Ishikawa (cell line): ENCODE results near the gene ADAM11.

Experiments used
- CEBPB ChIP-seq: IDR thresholded peaks from 2 replicates; pipeline ENCODE4 v1.6.1; 2012
- CREB1 ChIP-seq: IDR thresholded peaks from 2 replicates; pipeline ENCODE4 v1.6.1; 2012; ENCODE audit warnings: low read depth
- EGR1 ChIP-seq: IDR thresholded peaks from 2 replicates; pipeline ENCODE4 v1.6.1; 2012
- EP300 ChIP-seq: IDR thresholded peaks from 2 replicates; pipeline ENCODE4 v1.6.1; 2012; ENCODE audit warnings: borderline replicate concordance
- FOXM1 ChIP-seq: IDR thresholded peaks from 2 replicates; pipeline ENCODE4 v1.6.1; 2012; ENCODE audit warnings: low read depth, borderline replicate concordance
- NFIC ChIP-seq: IDR thresholded peaks from 2 replicates; pipeline ENCODE4 v1.6.1; 2012
- RAD21 ChIP-seq: IDR thresholded peaks from 2 replicates; pipeline ENCODE4 v1.6.1; 2012; ENCODE audit warnings: low read depth
- TAF1 ChIP-seq: IDR thresholded peaks from 2 replicates; pipeline ENCODE4 v1.6.1; 2012; ENCODE audit warnings: low read depth, mild to moderate bottlenecking
- TCF12 ChIP-seq: IDR thresholded peaks from 2 replicates; pipeline ENCODE4 v1.6.1; 2012; ENCODE audit warnings: low read depth
- TEAD4 ChIP-seq: IDR thresholded peaks from 2 replicates; pipeline ENCODE4 v1.6.1; 2012
- YY1 ChIP-seq: IDR thresholded peaks from 2 replicates; pipeline ENCODE4 v1.6.1; 2012; ENCODE audit warnings: low read depth
- ZBTB7A ChIP-seq: IDR thresholded peaks from 2 replicates; pipeline ENCODE4 v1.6.1; 2012; ENCODE audit warnings: low read depth
- TF ChIP-seq, protein P1 (sequence below): IDR thresholded peaks from 2 replicates; pipeline ENCODE4 v1.6.1; 2012; ENCODE audit warnings: low read depth, mild to moderate bottlenecking
- TF ChIP-seq, protein P2 (sequence below): IDR thresholded peaks from 2 replicates; pipeline ENCODE4 v1.6.1; 2012
- TF ChIP-seq, protein P3 (sequence below): IDR thresholded peaks from 2 replicates; pipeline ENCODE4 v1.6.1; 2012

ADAM11 gene

DNA sequence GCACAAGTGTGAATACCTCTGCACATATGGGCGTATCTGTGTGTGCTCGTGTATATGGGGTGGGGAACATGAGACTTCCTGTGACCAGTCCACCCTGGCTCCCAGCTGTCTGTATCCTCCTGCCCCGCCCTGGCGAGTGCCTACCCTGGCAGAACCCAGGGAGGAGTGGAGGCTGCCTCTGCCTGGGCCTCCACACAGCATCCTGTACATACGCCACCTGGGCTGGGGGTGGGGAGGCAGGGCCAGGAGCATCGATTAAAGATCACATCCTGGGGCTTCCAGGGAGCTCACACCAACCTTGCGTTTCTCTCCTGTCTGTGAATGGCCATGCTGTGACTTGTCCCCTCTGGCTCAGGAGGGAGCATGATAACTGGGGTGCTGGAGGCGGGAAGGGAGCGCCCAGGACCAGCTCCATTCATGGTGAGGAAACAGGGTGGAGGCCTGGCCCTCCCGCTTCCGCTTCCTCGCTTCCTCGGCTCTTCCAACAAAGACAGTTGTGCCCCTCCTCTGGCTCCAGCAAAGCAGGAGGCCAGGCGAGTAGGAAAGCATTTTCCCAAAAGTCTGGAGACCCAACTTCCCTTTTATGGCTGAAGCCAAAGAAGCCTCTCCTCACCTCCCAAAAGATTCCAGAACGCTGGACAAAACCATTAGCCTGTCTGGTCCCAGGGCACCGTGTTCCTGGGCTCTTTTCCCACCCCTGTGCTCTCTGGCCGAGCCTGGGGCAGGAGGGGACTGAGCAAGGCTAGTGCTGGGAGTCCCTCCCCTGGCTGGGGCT lies 22.9 kb downstream of the ADAM11 start:
- TF ChIP-seq EP300, result no peak
- TF ChIP-seq, protein P1, sequence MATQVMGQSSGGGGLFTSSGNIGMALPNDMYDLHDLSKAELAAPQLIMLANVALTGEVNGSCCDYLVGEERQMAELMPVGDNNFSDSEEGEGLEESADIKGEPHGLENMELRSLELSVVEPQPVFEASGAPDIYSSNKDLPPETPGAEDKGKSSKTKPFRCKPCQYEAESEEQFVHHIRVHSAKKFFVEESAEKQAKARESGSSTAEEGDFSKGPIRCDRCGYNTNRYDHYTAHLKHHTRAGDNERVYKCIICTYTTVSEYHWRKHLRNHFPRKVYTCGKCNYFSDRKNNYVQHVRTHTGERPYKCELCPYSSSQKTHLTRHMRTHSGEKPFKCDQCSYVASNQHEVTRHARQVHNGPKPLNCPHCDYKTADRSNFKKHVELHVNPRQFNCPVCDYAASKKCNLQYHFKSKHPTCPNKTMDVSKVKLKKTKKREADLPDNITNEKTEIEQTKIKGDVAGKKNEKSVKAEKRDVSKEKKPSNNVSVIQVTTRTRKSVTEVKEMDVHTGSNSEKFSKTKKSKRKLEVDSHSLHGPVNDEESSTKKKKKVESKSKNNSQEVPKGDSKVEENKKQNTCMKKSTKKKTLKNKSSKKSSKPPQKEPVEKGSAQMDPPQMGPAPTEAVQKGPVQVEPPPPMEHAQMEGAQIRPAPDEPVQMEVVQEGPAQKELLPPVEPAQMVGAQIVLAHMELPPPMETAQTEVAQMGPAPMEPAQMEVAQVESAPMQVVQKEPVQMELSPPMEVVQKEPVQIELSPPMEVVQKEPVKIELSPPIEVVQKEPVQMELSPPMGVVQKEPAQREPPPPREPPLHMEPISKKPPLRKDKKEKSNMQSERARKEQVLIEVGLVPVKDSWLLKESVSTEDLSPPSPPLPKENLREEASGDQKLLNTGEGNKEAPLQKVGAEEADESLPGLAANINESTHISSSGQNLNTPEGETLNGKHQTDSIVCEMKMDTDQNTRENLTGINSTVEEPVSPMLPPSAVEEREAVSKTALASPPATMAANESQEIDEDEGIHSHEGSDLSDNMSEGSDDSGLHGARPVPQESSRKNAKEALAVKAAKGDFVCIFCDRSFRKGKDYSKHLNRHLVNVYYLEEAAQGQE, result no peak

DNA sequence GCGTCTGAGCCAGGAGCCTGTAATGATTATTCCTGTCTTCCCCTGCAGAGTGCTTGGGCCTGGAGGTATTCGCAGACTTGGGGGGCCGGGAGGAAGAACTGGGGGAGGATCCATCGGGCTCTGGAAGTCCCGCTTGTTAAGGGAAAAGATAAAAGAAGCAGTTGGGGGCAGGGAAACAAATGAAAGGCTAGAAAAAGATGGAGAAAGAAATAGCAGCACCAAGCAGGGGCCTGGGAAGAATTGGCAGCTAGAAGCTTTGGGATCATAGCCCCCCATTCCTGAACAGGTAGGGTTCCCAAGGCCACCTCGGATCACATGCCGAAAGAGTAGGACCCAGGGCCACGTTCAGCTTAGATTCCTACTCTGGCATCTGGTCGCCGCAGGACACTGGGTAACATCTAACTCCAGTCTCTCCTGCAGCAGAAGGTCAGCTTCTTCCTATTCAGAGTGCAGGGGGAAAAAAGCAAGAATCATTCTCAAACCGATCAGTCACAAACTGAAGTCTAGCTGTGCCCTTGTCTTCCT lies 23.6 kb downstream of the ADAM11 start:
- no peak for TF ChIP-seq EP300
- no peak for TF ChIP-seq YY1
- TF ChIP-seq, protein P2, sequence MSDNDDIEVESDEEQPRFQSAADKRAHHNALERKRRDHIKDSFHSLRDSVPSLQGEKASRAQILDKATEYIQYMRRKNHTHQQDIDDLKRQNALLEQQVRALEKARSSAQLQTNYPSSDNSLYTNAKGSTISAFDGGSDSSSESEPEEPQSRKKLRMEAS, result no peak
- TF ChIP-seq, protein P3, sequence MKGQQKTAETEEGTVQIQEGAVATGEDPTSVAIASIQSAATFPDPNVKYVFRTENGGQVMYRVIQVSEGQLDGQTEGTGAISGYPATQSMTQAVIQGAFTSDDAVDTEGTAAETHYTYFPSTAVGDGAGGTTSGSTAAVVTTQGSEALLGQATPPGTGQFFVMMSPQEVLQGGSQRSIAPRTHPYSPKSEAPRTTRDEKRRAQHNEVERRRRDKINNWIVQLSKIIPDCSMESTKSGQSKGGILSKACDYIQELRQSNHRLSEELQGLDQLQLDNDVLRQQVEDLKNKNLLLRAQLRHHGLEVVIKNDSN, result no peak
- TF ChIP-seq TCF12, result no peak
- no peak for TF ChIP-seq CEBPB
- TF ChIP-seq CREB1, result no peak
- no peak for TF ChIP-seq FOXM1
- no peak for TF ChIP-seq EGR1
- TF ChIP-seq ZBTB7A, result no peak
- no peak for TF ChIP-seq TAF1
- no peak for TF ChIP-seq TEAD4
- TF ChIP-seq RAD21, result no peak
- TF ChIP-seq, protein P1, result no peak
- TF ChIP-seq NFIC, result no peak

DNA sequence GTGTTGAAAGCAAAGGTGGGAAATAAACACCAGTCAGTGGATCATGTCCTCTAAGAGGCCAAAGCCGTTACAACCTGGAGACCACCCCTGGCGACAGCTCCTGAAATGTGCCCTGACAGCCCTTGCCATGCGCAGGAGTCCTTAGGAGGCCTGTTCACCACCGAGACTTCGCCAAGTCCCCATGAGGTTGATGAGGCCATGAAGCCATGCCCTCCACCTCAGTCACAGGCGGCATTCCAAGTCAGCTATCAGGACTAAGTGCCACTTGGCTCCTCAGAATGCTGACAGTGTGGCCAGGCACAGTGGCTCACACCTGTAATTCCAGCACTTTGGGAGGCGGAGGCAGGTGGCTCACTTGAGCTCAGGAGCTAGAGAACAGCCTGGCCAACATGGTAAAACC lies 27.1 kb downstream of the ADAM11 start:
- TF ChIP-seq TCF12 (no peak), YY1 (no peak), CREB1 (no peak), EGR1 (no peak), FOXM1 (no peak), EP300 (no peak), ZBTB7A (no peak), RAD21 (no peak), CEBPB (no peak), TEAD4 (no peak), TAF1 (no peak), NFIC (no peak)
- TF ChIP-seq, protein P1, result no peak
- TF ChIP-seq, protein P3, result no peak
- TF ChIP-seq, protein P2, result no peak

DNA sequence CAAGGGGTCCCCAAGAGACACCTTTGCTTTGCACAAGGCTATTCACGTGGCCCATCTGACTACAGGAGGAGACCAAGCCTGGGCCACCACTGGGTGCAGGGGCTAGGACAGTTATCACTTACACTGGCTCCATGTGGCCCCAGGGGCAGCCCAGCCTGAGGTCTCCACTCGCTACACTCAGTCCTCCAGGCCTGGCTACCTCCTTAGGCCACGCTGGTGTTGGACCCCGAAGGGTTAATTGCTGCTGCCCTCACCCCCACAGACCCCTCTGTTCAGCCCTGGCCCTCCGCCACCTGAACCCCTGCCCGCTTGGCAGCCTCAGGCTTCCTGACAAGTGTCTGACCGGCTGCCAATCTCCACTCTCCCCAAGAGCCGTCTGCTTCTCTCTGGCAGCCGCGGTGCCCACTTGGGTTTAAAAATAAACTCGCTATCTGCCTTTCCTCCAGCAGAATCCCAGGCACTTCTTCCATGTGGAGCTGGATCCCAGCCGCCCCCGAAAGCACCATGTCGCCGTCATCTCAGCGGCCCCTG lies 27.8 kb downstream of the ADAM11 start:
- TF ChIP-seq, protein P1, result no peak
- TF ChIP-seq RAD21 (no peak), TAF1 (no peak), FOXM1 (no peak), EP300 (no peak), CEBPB (no peak), CREB1 (no peak), YY1 (no peak), TEAD4 (no peak), TCF12 (no peak), ZBTB7A (no peak), EGR1 (no peak), NFIC (no peak)
- TF ChIP-seq, protein P2, result no peak
- TF ChIP-seq, protein P3, result no peak
